KMS-11 (cell line): ENCODE measurements around the gene GLDC.
"Not testable (repeated sequence)": the region's sequence is repeated elsewhere in the genome, so short reads cannot be mapped to it uniquely, and the experiment has no call there.

Experiments used
- H2AFZ ChIP-seq: fragments of 200-600 bp; sonication (generic); 2 replicates; pipeline ENCODE4 v1.6.1; 2016; ENCODE audit warnings: antibody characterized with exemption, mixed run types, low read depth
- H3K27ac ChIP-seq: fragments of 200-600 bp; sonication (generic); 2 replicates; pipeline ENCODE4 v1.6.1; 2016; ENCODE audit warnings: mild to moderate bottlenecking, mixed run types
- H3K27me3 ChIP-seq: fragments of 200-600 bp; sonication (generic); 2 replicates; pipeline ENCODE4 v1.6.1; 2017; ENCODE audit warnings: mild to moderate bottlenecking, low read depth, mixed run types, moderate library complexity; ENCODE audit not compliant: insufficient read depth
- H3K36me3 ChIP-seq: fragments of 200-600 bp; sonication (generic); 2 replicates; pipeline ENCODE4 v1.6.1; 2017; ENCODE audit warnings: mild to moderate bottlenecking, mixed run types; ENCODE audit not compliant: insufficient read depth
- H3K4me1 ChIP-seq: fragments of 200-600 bp; sonication (generic); 2 replicates; pipeline ENCODE4 v1.6.1; 2016; ENCODE audit warnings: mild to moderate bottlenecking, low read depth, mixed run types; ENCODE audit not compliant: poor library complexity, severe bottlenecking
- H3K4me2 ChIP-seq: fragments of 200-600 bp; sonication (generic); 2 replicates; pipeline ENCODE4 v1.7.0; 2016; ENCODE audit warnings: mild to moderate bottlenecking, mixed run types
- H3K4me3 ChIP-seq: fragments of 200-600 bp; sonication (generic); IDR thresholded peaks from 2 replicates; pipeline ENCODE4 v1.6.1; 2017; ENCODE audit warnings: low read depth, low read length, mixed read lengths; ENCODE audit not compliant: insufficient read depth
- H3K79me2 ChIP-seq: fragments of 200-600 bp; sonication (generic); 2 replicates; pipeline ENCODE4 v1.6.1; 2016; ENCODE audit warnings: low read depth, mixed run types; ENCODE audit not compliant: insufficient read depth
- H3K9ac ChIP-seq: fragments of 200-600 bp; sonication (generic); 2 replicates; pipeline ENCODE4 v1.6.1; 2016; ENCODE audit warnings: mild to moderate bottlenecking, mixed run types
- H4K20me1 ChIP-seq: fragments of 200-600 bp; sonication (generic); 2 replicates; pipeline ENCODE4 v1.6.1; 2016; ENCODE audit warnings: mild to moderate bottlenecking, mixed run types; ENCODE audit not compliant: insufficient read depth
- CTCF ChIP-seq: fragments of 200-600 bp; sonication (generic); conservative IDR thresholded peaks from 2 replicates; pipeline ENCODE4 v1.6.1; 2017; ENCODE audit warnings: low read depth, mild to moderate bottlenecking, antibody characterized with exemption, low read length, moderate library complexity, mixed read lengths

The GLDC gene

GRCh38 chr9:6630502-6631206 lies 14.9 kb downstream of the GLDC start:
- Histone ChIP-seq H3K79me2 (no peaks in the 10 kb centered on the region), H3K9ac (no peak overlapping the region), H3K36me3 (no peaks in the 10 kb centered on the region), H3K27ac (no peak overlapping the region), H3K4me2 (no peak overlapping the region), H3K27me3 (no peaks in the 10 kb centered on the region), H4K20me1 (no peaks in the 10 kb centered on the region), H3K4me3 (no peak overlapping the region), H2AFZ (no peak overlapping the region), H3K4me1 (no peaks in the 10 kb centered on the region)
- TF ChIP-seq CTCF, result no peak

- no peak for TF ChIP-seq CTCF
- H3K9ac ChIP-seq, result no peak overlapping the region
- H3K4me2 ChIP-seq, result no peak overlapping the region
- no peaks in the 10 kb centered on the region for H3K79me2 ChIP-seq
- no peaks in the 10 kb centered on the region for H4K20me1 ChIP-seq
- H2AFZ ChIP-seq, result no peak overlapping the region
- no peak overlapping the region for H3K4me3 ChIP-seq
- H3K4me1 ChIP-seq, result no peaks in the 10 kb centered on the region
- H3K36me3 ChIP-seq, result no peaks in the 10 kb centered on the region
- H3K27me3 ChIP-seq, result no peaks in the 10 kb centered on the region
- no peak overlapping the region for H3K27ac ChIP-seq
Observed at GRCh38 chr9:6628704-6629103, 16.8 kb downstream of the GLDC start.

- Histone ChIP-seq H4K20me1 (no peaks in the 10 kb centered on the region), H3K27me3 (no peaks in the 10 kb centered on the region), H3K4me3 (no peak overlapping the region), H3K79me2 (no peaks in the 10 kb centered on the region), H3K4me2 (no peak overlapping the region), H3K36me3 (no peaks in the 10 kb centered on the region), H3K27ac (no peak overlapping the region), H3K4me1 (no peaks in the 10 kb centered on the region), H2AFZ (no peak overlapping the region), H3K9ac (no peak overlapping the region)
- no peak for TF ChIP-seq CTCF
Observed at GRCh38 chr9:6625363-6625762, 20.2 kb downstream of the GLDC start.

- not testable (repeated sequence) for H3K79me2 ChIP-seq, H3K4me3 ChIP-seq, H3K4me2 ChIP-seq, H3K36me3 ChIP-seq, H3K9ac ChIP-seq, H3K27ac ChIP-seq, H3K4me1 ChIP-seq, H4K20me1 ChIP-seq, H3K27me3 ChIP-seq, H2AFZ ChIP-seq
Observed at GRCh38 chr9:6622784-6623183, 22.7 kb downstream of the GLDC start.

- H3K4me2 ChIP-seq, result no peak overlapping the region
- H3K4me1 ChIP-seq, result no peaks in the 10 kb centered on the region
- no peak overlapping the region for H3K4me3 ChIP-seq
- H3K36me3 ChIP-seq, result no peaks in the 10 kb centered on the region
- no peak overlapping the region for H2AFZ ChIP-seq
- no peak for TF ChIP-seq CTCF
- no peak overlapping the region for H3K27ac ChIP-seq
- no peaks in the 10 kb centered on the region for H3K27me3 ChIP-seq
- H4K20me1 ChIP-seq, result no peaks in the 10 kb centered on the region
- no peaks in the 10 kb centered on the region for H3K79me2 ChIP-seq
- no peak overlapping the region for H3K9ac ChIP-seq
Observed at GRCh38 chr9:6620796-6621195, 24.7 kb downstream of the GLDC start.
